GM19452 (cell line): Measurements from ENCODE around the gene WIZ.
"Not testable (repeated sequence)": the region's sequence is repeated elsewhere in the genome, so short reads cannot be mapped to it uniquely, and the experiment has no call there.

Experiments
- ATAC-seq: cut with Tn5 transposase; IDR thresholded peaks from one replicate; pipeline ENCODE4 v1.9.1; 2021; ENCODE audit not compliant: unreplicated experiment

Gene WIZ

DNA sequence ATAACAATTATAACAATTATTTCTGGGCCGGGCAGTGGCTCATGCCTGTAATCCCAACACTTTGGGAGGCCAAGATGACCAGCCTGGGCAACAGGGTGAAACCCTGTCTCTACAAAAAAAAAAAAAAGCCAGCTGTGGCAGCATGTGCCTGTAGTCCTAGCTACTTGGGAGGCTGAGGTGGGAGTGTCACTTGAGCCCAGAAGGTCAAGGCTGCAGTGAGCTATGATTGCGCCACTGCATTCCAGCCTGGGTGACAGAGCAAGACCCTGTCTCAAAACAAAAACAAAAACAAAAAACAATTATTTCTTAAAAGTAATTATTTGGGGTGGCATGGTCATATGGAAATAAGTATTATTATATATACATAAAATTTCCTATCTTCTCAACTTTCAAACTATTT is 38.4 kb downstream of the WIZ start:
- ATAC-seq = not testable (repeated sequence)

DNA sequence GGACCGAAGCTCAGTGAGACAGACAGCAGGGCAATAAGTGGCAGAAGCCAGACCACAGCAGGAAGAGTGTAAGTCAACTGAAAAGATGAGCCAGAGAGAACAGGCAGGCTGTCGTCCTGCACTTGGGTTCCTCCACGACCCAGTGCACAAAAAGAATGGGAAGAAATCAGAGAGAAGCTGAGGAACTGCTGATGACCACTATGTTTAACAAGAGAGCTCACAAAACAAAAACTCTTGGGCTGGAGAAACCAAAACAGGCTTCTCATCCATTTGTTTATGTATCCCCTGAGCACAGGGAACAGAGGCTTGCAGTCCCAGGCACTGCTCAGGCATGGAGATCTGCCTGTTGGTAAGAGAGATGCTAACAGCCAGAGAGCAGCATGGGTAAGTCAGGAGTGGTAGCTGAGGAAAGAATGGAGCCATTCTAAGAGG is 45.0 kb downstream of the WIZ start:
- ATAC-seq = no peak

DNA sequence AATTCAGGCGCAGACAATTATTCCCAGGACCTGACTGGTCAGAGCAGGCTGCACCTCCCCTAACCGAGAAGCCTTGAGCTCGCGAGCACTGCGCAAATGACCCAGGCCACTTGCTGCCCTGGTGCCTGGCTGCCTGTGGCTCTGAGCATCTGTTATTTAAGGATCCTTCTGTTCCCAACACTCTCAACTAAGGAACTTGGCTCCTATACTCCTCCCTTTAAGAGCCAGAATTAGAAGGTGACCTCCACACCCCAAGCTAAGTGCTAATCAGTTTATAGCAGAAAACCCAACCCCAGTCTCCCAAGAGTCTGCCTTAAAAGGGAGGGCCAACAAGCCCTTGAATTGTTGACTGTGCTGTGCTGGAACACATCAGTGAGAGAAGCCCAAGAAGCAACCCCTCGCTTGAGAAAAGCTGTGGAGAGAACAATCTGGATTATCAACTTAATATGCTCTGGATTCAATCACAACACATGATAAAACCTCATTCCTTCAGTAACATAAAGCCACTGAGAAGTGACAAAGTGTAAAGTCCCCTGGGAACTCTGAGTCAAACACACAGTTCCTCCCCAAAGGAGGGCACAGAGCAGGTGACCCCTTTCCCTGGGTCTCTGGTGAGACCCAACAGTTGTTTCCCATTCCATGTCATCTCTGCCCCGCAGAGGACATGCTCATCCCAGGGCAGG is 45.5 kb downstream of the WIZ start:
- ATAC-seq = no peak

DNA sequence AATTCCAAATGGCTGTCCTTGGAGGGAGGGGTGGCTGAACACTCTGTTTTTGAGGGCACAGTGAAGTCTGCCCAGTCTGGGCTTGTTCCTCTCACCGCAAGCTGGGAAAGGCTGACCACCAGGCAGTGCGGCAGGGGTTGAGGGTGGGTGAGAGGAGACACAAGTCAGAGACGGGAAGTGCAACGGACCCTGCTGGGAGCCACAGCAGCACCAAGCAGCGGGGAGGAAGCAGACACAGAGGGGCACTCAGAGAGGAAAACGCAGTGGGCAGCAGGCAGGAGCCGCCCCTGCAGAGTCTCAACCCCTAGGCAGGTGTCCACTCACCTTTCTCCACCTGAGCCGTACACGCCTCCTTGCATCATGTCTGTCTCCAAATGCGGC is 46.6 kb downstream of the WIZ start:
- ATAC-seq = no peak

DNA sequence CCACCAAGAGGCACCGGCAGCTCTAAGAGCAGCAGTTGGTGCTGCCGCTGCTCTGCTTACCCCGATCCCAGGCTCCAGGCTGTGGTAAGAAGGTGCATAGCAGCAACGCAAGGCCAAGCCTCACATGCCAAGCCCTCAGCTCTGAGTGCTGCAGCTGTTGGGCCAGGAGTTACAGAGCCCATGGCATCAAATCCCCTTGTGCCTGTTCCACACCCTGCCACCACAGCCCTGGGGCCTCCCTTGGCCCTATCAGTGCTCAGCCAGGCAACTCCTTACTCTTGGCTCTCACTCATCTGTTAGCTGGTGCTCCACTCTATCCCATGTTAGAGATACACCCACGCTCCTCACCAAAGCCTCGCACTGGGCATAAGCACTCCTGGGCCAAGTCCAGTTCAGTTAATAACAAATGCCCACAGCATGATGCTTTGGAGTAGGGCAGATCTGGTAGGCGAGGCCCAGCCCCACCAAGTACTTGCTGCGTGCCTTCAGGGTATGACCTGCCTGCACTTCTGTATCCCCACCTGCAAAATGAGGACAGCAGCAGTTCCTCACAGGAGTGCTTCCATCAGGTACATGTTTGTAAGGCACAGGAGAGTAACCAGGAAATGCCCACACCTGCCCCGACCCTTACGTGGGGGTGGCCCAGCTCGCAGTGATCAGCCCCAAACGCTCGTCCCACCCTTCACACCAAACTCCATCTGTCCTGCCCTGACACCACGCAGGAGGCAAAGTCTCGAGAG is 47.2 kb downstream of the WIZ start:
- ATAC-seq = no peak

DNA sequence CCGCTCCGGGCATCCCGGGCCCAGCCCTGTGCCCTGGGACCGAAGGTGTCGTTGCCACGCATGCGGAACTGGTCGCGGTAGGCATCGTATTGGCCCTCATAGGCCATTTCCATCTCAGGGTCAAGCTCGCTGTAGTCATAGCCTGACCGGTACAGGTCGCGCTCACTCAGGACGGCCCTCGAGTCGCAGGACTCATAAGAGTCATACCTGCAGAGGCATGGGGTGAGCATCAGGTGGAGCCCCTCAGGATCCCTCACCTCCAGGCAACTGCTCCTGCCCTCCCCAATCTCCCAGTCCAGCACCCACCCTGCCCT is 48.4 kb downstream of the WIZ start:
- ATAC-seq = no peak

DNA sequence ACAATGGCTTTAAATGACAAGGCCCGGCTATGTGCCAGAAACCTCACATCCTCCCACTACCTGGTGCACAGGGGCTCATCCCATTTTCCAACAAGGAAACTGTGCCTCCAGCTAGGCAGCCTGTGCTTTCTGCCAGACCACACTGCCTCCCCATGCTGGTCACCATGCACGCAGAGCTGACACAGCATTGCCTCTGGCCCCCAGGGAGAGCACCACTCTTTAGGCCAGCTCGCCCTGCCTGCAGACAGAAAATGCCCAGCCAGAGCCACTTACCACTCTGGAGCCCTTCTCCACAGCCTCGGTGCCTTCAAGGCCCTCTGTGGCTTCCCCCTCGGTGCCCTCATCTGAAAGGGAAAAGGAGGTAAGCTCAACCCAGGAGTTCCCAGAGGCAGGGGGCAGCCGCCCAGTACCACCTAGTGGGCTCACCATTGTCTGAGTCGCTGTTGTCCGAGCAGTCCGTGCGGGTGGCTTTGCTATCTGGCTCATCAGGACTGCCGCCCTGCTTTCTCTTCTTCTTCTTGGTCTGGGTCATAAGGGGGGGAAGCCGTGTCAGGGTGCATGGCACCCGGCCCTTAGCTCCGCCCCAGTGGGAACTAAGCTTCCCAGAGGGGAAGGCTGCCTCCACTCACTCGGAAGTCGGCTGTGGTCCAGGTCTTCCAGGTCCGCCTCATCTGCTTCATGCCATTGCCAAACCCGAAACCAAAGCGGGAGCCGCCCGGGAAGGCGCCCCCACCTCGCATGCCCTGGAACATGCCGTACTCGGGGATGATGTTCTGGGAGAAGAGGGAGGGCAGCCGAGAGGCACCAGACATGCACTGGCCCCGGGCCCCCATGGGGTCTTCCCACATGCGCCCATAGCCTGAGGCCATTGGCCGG is 49.0 kb downstream of the WIZ start:
- no peak for ATAC-seq

DNA sequence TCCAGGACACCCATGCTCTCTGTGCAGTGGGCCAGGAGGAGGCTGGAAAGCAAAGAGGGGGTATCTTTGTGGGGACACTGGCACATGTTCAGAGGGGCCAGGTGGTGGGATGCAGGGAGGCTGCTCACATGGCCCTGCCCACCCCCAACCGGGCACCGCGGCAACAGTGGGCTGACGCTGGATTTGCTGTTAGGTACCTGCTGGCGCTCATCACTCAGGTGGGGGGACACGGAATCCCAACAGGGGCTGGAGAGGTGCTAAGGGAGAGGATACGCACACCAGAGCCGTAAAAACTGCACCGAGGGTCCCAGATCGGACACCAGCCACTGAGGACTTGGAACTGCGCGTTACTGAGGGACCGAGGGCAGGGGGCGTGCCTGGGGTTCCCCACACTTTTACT is 50.1 kb downstream of the WIZ start:
- no peak for ATAC-seq

DNA sequence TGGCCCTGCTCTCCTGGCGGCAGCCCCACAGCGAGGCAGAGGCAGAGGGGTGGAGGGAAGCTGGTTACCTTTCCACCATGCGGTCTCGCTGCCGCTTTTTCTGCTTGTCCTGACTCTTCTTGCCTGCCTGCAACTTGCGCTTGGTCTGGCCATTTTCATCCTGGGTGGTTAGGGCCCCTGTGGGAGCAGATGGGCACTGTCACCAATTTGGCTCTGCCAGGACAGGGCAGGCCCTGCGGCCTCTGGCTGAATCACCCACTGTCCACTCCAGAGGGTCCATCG is 50.6 kb downstream of the WIZ start:
- ATAC-seq = no peak

DNA sequence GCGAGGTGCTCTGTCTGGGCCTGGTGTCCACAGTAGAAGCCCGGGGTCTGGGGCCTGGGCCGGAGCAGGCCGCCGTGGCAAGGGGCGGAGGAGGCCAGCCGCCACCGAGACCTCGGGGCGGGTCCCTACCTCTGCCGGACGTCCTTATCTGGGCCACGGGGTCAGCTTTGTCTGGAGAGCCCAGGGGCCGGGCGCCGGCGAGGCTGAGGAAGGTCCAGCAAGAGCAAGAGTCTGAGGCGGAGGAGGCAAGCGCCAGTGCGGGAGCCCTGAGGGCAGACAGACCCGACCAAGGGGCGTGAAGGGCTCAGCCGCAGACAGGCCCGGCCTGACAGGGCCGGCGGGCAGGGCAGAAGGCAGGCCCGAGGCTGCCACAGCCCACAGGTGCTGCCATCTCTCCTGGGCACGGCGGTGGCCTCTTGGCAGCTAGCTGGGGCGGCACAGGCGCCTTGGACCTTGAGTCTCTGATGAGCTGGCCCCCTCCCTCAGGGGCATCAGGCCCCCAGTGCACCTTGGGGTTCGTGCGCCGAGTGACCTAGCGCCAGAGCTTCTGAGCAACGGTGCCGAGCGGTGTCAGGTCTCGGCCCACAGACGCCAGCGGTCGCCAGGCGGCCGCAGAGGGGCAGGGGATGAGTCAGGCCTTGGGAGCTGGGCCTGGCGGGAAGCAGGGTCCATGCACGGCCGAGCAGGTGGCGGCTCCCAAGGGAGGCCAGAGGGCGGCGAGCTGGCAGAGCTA is 51.1 kb downstream of the WIZ start:
- no peak for ATAC-seq

DNA sequence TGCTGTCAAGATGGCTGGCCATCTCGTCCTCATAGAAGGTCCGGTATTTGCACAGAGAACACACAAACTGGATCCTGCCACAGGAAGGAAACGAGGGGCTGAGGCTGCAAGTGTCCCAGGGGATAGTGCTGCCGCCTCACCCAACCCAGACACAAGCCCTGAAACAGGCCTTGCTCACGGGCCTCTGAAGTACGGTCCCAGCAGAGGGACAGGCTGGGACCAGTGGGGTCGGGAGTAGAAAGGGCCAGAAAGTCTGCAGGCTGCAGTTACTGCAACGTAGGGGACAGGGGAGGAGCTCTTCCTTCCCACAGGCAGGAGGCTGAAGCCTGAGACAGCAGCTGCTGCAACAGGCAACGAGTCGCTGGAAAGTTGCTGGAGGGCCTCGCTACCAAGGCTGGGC is 52.0 kb downstream of the WIZ start:
- ATAC-seq = no peak

DNA sequence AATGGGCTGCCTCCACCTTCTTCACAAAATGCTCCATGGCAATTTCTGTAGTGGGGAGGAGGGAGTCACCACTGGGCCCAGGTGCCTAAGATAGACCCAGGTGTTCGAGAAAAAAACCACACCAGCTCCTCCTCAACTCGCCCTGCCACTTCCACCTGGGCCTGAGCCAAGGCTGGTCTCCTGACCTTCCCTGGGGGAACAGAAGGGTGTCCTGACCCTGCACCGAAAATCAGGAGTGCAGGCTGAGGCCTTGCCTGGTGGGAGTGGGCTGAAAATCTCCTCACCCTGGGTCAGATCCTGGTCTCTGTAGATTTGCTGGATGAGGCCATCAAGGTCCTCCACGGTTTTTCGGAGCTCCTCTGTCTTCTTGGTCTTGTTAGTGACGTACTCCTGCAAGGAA is 52.5 kb downstream of the WIZ start:
- ATAC-seq = no peak

DNA sequence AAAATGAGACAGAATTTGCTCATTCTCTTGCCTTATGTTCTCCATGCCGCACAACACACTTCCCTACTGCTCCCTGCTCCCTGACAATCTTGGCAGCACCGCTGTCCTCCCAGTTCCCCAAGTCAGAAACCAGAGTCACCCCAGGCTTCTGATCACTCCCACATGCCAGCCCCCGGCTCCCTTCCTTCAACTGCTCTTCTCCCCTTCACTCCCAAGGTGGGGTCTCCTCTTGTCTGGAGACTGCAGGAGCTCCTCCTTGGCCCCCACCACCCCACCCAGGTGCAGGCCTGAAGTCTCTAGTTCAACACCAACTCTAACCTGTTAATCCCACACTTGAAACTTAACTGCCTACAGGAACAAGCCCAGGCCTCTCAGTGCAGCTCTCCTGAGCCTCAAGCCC is 53.3 kb downstream of the WIZ start:
- ATAC-seq = no peak

DNA sequence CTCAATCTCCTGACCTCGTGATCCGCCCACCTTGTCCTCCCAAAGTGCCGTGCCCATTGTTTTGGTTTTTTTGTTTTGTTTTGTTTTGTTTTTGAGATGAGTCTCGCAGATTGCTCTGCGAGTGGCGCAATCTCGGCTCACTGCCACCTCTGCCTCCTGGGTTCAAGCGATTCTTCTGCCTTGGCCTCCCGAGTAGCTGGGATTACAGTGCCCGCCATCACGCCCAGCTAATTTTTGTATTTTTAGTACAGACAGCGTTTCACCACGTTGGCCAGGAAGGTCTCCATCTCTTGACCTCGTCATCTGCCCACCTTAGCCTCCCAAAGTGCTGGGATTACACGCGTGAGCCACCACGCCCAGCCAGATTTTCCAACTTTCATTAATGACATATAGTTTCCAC is 54.5 kb downstream of the WIZ start:
- not testable (repeated sequence) for ATAC-seq

DNA sequence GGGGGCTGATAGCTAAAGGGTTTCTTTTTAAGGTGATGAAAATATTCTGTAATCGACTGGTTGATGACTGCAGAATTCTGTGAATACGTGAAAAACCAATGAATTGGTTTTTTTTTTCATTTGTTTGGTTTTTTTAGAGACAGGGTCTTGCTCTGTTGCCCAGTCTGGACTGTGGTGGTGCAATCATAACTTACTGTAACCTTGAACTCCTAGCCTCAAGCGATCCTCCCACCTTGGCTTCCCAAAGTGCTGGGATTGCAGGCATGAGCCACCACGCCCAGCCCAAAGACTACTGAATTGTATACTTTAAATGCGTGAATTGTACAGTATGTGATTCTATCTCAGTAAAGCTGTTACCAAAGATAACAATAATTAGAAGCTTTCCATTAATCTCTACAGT is 55.3 kb downstream of the WIZ start:
- no peak for ATAC-seq

DNA sequence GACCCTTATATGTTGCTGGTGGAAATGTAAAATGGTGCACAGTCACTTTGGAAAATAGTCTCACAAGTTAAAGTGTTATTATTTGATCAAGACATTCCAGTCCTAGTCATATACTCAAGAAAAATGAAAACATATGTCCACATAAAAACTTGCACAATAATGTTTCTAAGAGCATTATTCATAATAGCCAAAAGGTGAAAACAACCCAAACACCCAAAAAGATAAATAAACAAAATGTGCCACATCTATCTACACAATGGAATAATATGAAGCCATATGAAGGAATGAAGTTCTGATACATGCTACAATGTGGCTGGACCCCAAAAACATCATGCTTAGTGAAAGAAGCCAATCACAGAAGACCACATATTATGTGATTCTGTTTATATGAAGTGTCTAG is 55.8 kb downstream of the WIZ start:
- no peak for ATAC-seq

DNA sequence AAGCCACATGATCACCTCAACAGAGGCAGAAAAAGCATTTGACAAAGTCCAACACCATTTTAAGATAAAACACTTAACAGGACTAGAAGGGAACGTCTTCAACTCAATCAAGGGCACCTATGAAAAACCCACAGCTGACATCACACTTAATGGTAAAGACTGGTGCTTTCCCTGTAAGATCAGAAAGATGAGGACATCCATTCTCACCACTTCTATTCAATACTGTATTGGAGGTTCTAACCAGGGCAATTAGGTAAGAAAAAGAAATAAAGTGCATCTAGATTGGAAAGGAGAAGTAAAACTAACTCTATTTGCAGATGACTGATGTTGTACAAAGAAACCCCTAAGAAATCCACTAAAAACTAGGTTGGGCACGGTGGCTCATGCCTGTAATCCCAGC is 58.9 kb downstream of the WIZ start:
- no peak for ATAC-seq

DNA sequence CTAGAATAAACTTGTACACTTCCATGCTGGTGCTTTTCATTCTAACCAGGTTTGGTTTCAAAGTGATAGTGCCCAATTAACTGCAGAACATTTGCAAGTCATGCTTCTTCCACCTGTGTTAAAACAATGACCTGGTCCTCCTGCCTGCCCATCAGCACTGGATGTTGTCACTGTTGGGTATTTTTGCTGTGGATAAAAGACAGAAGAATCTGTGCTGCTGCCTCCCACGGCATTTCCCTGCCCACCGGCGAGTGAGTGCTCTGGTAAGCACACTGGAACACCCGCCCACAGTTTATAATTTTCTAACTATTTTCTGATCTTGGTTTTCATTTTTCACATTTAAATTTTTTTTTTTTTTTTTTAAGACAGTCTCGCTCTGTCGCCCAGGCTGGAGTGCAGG is 67.9 kb downstream of the WIZ start:
- no peak for ATAC-seq

DNA sequence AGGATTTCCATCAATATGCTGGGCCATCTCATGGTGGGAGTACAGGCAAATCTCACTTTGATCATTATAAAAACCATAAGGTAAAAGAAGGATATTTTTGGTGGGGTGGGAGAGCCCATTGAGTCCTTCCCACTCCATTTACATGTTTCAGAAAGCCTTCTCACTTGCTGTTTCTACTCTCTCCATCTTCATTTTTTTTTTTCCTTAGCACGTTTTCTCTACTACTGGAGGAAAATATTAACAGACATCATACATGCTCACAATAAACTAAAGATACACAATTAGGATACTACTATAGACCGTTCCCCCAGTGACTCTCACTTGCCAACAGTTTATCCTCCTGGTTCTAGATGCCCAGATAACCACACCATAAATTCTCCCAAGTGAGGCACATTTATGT is 68.3 kb downstream of the WIZ start:
- ATAC-seq = no peak

DNA sequence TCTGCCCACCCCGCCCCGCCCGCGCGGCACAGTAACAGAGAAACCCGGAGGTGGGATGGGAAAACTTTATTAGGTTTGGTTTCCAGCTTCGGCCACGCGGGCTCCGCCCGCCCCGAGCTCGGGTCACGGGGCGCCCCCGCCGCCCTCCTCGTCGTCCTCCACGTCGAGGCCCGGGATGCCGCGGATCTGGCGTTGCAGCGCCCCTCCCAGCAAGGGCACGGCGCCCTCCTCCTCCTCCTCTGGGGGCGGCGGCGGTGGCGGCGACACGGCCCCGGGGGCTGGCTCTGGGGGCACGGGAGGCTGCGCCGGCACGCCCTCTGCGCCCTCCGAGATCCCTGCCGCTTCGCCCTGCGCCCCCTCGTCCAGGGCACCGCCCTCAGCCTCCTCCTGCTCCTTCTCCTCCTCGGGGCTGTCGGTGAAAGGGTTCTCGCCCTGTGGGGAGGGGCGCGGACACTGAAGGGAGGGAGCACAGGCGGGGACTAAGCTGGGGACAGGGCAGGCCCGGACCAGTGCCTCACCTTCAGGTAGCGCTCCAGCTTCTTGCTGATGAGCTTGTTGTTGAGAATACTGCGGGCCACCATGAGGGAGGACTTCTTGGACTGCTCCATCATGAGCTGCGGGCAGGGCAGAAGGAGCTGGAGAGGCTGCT is 69.6 kb downstream of the WIZ start:
- ATAC-seq = peak; percentile 18
